DOHH2 (cell line): ENCODE results near the gene XKR7.

ENCODE experiments used
- H3F3A ChIP-seq: fragments of 200-600 bp; sonication (generic), shearing (Covaris generic); 2 replicates; pipeline ENCODE4 v1.6.0; 2016; ENCODE audit warnings: antibody characterized with exemption, mild to moderate bottlenecking; ENCODE audit not compliant: control insufficient read depth, insufficient read depth
- H3K27ac ChIP-seq: fragments of 200-600 bp; sonication (generic); 2 replicates; pipeline ENCODE4 v1.5.1; 2014; ENCODE audit warnings: low read depth, mild to moderate bottlenecking, low read length, moderate library complexity
- H3K27me3 ChIP-seq: fragments of 200-600 bp; sonication (generic); 2 replicates; pipeline ENCODE4 v1.6.1; 2014; ENCODE audit warnings: mild to moderate bottlenecking, low read length, mixed read lengths; ENCODE audit not compliant: control insufficient read depth
- H3K36me3 ChIP-seq: fragments of 200-600 bp; sonication (generic); 2 replicates; pipeline ENCODE4 v1.6.1; 2014; ENCODE audit warnings: mild to moderate bottlenecking, low read length, moderate library complexity, mixed read lengths; ENCODE audit not compliant: control insufficient read depth
- H3K4me1 ChIP-seq: fragments of 200-600 bp; sonication (generic); 2 replicates; pipeline ENCODE4 v1.6.1; 2014; ENCODE audit warnings: mild to moderate bottlenecking, low read length, mixed read lengths; ENCODE audit not compliant: control insufficient read depth
- H3K4me2 ChIP-seq: fragments of 200-600 bp; sonication (generic); 2 replicates; pipeline ENCODE4 v1.6.0; 2014; ENCODE audit warnings: mild to moderate bottlenecking, low read length, moderate library complexity
- H3K4me3 ChIP-seq: fragments of 200-600 bp; sonication (generic); 2 replicates; pipeline ENCODE4 v1.5.1; 2014; ENCODE audit warnings: mild to moderate bottlenecking, low read length, mixed read lengths
- H3K79me2 ChIP-seq: fragments of 200-600 bp; sonication (generic); 2 replicates; pipeline ENCODE4 v1.6.1; 2014; ENCODE audit warnings: mild to moderate bottlenecking, low read length, mixed read lengths; ENCODE audit not compliant: control insufficient read depth
- H3K9me2 ChIP-seq: fragments of 200-600 bp; sonication (generic); replicated peaks from 2 replicates; pipeline ENCODE4 v1.6.1; 2014; ENCODE audit warnings: mild to moderate bottlenecking, low read length, mixed read lengths; ENCODE audit not compliant: control insufficient read depth
- H3K9me3 ChIP-seq: fragments of 200-600 bp; sonication (generic); 2 replicates; pipeline ENCODE4 v1.6.1; 2014; ENCODE audit warnings: antibody characterized with exemption, low read length, mixed read lengths; ENCODE audit not compliant: control insufficient read depth, insufficient read depth
- H4K20me1 ChIP-seq: fragments of 200-600 bp; sonication (generic); 2 replicates; pipeline ENCODE4 v1.6.0; 2014; ENCODE audit warnings: low read depth, mild to moderate bottlenecking, antibody characterized with exemption, low read length, moderate library complexity; ENCODE audit not compliant: control insufficient read depth, insufficient read depth
- EZH2phosphoT487 ChIP-seq: fragments of 200-600 bp; sonication (generic); IDR thresholded peaks from 2 replicates; pipeline ENCODE4 v1.6.1; 2017; ENCODE audit warnings: borderline replicate concordance, mild to moderate bottlenecking, antibody characterized with exemption, low read length, moderate library complexity, mixed read lengths
- TF ChIP-seq, protein P1 (sequence below): fragments of 200-600 bp; sonication (generic); IDR thresholded peaks from one replicate; pipeline ENCODE4 v1.5.1; 2014; ENCODE audit warnings: antibody characterized with exemption, mild to moderate bottlenecking, low read depth, low read length; ENCODE audit not compliant: poor library complexity, severe bottlenecking

The XKR7 gene

DNA sequence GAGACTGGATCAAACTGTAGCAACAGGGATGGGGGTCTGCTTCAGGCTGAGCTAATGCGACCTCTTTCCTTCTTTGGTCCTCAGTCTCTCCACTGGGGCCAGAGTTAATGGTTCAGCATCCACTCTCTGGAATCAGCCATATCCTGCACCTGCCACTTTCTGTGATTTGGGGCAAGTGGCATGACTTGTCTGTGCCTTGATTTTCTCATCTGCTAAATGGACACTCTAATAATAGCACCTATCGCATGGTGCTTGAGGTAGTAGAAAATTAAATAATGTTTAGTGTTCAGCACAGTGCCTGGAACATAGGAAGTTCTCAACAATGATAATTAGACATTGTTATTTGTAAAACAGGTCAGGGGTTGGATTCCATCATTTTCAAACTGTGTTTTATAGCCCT, 6.3 kb downstream of the XKR7 start:
- H3K9me3 ChIP-seq, result no peaks in the 10 kb centered on the region
- H3K9me2 ChIP-seq, result no peaks in the 10 kb centered on the region
- no peaks in the 10 kb centered on the region for H3K4me1 ChIP-seq
- no peak overlapping the region for H3K4me2 ChIP-seq
- H3K27ac ChIP-seq, result no peak overlapping the region
- peaks cover 33% of the 10 kb centered on the region for H3K27me3 ChIP-seq
- no peak overlapping the region for H3K4me3 ChIP-seq
- TF ChIP-seq EZH2phosphoT487, result no peak
- TF ChIP-seq, protein P1, sequence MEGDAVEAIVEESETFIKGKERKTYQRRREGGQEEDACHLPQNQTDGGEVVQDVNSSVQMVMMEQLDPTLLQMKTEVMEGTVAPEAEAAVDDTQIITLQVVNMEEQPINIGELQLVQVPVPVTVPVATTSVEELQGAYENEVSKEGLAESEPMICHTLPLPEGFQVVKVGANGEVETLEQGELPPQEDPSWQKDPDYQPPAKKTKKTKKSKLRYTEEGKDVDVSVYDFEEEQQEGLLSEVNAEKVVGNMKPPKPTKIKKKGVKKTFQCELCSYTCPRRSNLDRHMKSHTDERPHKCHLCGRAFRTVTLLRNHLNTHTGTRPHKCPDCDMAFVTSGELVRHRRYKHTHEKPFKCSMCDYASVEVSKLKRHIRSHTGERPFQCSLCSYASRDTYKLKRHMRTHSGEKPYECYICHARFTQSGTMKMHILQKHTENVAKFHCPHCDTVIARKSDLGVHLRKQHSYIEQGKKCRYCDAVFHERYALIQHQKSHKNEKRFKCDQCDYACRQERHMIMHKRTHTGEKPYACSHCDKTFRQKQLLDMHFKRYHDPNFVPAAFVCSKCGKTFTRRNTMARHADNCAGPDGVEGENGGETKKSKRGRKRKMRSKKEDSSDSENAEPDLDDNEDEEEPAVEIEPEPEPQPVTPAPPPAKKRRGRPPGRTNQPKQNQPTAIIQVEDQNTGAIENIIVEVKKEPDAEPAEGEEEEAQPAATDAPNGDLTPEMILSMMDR, result no peak
- H3K79me2 ChIP-seq, result no peaks in the 10 kb centered on the region
- no peaks in the 10 kb centered on the region for H3K36me3 ChIP-seq
- H4K20me1 ChIP-seq, result no peaks in the 10 kb centered on the region
- no peaks in the 10 kb centered on the region for H3F3A ChIP-seq

DNA sequence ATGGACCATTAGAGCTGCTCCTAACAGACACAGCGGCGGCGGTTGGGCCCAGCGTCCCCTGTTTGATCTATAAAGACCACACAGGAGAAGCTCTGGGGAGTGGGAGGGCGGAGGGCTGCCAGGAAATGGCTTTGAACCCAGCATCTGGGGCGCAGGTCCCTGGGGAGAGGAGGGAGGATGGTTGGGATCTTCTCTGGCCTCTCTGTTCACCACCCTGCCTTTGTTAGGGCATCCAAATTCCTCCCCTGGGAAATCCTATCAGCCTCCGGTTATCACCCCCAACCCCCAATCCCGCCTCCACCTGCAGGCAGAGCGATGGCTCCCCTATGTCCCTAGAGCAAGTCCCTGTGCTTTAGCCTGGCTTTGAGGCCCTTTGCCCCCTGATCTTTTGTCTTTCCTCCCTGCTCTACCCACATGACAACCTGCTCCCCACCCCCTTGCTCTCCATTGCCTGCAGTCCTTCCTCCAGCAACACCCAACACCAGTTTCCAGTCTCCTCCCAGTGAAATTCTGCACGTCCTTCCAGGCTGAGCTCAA, 7.1 kb downstream of the XKR7 start:
- Histone ChIP-seq H3K27ac (no peak overlapping the region), H3F3A (no peaks in the 10 kb centered on the region), H3K9me3 (no peaks in the 10 kb centered on the region), H3K4me2 (no peak overlapping the region), H3K4me3 (no peak overlapping the region), H4K20me1 (no peaks in the 10 kb centered on the region), H3K4me1 (no peaks in the 10 kb centered on the region), H3K79me2 (no peaks in the 10 kb centered on the region), H3K27me3 (peaks cover 26% of the 10 kb centered on the region), H3K36me3 (no peaks in the 10 kb centered on the region), H3K9me2 (no peaks in the 10 kb centered on the region)
- TF ChIP-seq EZH2phosphoT487, result no peak
- TF ChIP-seq, protein P1, result no peak

DNA sequence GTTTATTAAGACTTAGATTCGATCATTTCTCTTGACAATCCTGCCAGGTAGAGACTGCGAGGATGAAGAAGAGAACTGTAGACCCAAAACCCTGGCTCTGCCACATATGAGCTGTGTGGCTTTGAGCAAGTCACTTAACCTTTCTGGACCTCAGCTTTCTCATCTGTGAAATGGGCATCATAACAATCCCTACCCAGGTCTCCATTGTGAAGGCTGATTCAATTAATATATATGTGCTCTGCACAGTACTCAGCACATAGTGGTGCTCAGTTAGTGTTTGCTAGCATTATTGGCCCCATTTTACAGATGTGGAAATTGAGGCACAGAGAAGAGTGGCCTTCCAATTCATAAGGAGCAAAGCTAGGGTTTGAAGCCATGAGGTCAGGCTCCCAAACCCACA, 7.9 kb downstream of the XKR7 start:
- H3K9me2 ChIP-seq, result no peaks in the 10 kb centered on the region
- no peak overlapping the region for H3K4me3 ChIP-seq
- H3K27me3 ChIP-seq, result peaks cover 19% of the 10 kb centered on the region
- H3K9me3 ChIP-seq, result no peaks in the 10 kb centered on the region
- TF ChIP-seq, protein P1, result no peak
- H3F3A ChIP-seq, result no peaks in the 10 kb centered on the region
- H3K4me1 ChIP-seq, result no peaks in the 10 kb centered on the region
- H3K36me3 ChIP-seq, result no peaks in the 10 kb centered on the region
- no peak overlapping the region for H3K27ac ChIP-seq
- H3K4me2 ChIP-seq, result no peak overlapping the region
- H3K79me2 ChIP-seq, result no peaks in the 10 kb centered on the region
- no peaks in the 10 kb centered on the region for H4K20me1 ChIP-seq
